GM12864 (cell line): ENCODE data around the gene HLA-DRB1.
A peak's percentile ranks its signal among the peaks of the same experiment; 100 is the strongest.
"Not testable (repeated sequence)": the region's sequence is repeated elsewhere in the genome, so short reads cannot be mapped to it uniquely, and the experiment has no call there.

Experiments
- DNase-seq: peaks from one replicate; pipeline ENCODE4 v3.0.0-alpha.2; 2011; ENCODE audit warnings: low read depth
- H3K4me3 ChIP-seq: 2 replicates; pipeline ENCODE4 v1.5.1; 2011; ENCODE audit warnings: mild to moderate bottlenecking, low read depth, low read length, control low read depth
- CTCF ChIP-seq: IDR thresholded peaks from 2 replicates; pipeline ENCODE4 v1.5.1; 2011; ENCODE audit warnings: low read depth, mild to moderate bottlenecking, moderate library complexity, low read length, control low read depth, inconsistent platforms; ENCODE audit errors: missing control alignments

Gene HLA-DRB1

DNA sequence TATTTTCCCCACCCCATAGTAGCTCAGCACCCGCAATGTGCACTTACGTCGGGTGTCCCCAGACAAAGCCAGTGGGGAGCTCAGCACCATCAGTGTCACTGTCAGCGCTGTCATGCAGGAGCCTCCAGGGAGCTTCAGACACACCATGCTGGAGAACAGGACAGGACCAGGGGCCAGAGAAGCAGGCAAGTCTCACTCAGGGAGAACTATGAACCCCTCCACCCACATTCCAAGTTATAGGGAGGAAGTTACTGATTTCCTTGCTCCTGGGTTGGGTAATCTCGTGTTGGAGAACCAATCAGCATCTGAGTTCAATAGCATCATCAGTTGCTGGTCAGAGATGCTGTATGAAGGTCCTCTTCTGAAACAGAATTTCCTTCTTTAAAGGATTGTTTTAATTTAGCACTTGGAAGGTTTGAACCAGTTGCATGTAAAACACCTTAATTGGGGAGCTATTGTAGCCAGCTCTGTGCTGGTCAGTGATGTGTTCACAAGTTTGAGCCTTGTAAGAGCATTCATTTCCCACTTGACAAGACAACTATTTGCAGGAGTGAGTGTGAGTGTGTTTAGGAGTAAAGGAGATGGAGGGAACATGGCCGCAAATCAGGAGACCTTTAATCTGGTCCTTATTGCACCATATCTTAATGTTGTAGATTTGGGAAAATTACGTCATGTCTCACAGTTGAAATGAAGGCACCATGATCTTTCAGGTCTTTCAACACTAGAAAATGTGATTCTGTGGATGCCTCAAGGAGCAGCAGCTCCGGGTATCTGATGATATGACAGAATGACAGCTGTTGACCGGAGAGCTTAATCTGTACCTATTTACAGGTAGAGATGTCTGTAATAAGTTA is at the start of gene HLA-DRB1:
HLA-DRB1 (minus strand) TSS at position 253 of the 854 bp plus-strand sequence; CDS start at position 147, 106 bp downstream.
- TF ChIP-seq CTCF, result no peak
- H3K4me3 ChIP-seq, result peak within 1 kb of the TSS; percentile 68
- peak; percentile 72 for DNase-seq

GRCh38 chr6:32638532-32639219 is 49.0 kb upstream of the HLA-DRB1 start:
- peak overlapping the region; percentile 72 for H3K4me3 ChIP-seq
- TF ChIP-seq CTCF, result peak; percentile 12
- no peak for DNase-seq

DNA sequence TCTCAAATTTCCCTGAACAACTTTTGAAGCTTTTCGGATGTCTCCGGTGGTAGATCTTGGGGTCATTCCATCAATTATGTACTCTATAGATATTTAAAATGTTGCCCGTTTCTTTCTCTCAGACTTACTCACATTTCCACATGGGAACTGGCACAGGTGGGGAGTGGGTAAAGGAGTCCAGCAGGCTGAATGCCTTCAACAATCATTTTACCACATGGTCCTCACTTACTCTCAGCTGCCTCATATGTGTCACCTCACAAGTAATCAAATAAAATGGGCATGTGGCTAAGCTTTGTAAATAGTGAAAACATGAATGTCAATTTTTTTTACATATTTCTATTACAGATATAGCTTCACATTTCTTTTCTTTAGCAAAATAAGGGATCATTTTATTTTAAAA is 48.2 kb upstream of the HLA-DRB1 start:
- DNase-seq, result no peak
- TF ChIP-seq CTCF, result no peak
- peak overlapping the region; percentile 72 for H3K4me3 ChIP-seq

GRCh38 chr6:32637219-32637880 is 47.7 kb upstream of the HLA-DRB1 start, which contains the start of gene HLA-DQA1:
HLA-DQA1 (plus strand) TSS chr6:32637406; CDS start chr6:32637459, 53 bp downstream.
- DNase-seq, result peak; percentile 89
- peak within 1 kb of the TSS; percentile 72 for H3K4me3 ChIP-seq
- no peak for TF ChIP-seq CTCF

- DNase-seq, result no peak
- no peak overlapping the region for H3K4me3 ChIP-seq
- no peak for TF ChIP-seq CTCF
Measured at GRCh38 chr6:32635526-32636123, 46.0 kb upstream of the HLA-DRB1 start.

DNA sequence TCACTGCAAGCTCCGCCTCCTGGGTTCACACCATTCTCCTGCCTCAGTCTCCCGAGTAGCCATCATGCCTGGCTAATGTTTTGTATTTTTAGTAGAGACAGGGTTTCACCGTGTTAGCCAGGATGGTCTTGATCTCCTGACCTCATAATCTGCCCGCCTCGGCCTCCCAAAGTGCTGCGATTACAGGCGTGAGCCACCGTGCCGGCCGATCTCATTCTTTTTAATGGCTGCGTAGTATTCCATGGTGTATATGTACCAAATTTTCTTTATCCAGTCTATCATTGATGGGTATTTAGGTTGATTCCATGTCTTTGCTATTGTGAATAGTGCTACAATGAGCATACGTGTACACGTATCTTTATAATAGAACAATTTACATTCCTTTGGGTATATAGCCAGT is 40.1 kb upstream of the HLA-DRB1 start:
- not testable (repeated sequence) for DNase-seq, H3K4me3 ChIP-seq

GRCh38 chr6:32627831-32628230 is 38.2 kb upstream of the HLA-DRB1 start:
- no peak for TF ChIP-seq CTCF

More at GRCh38 chr6:32627831-32628230, 38.2 kb upstream of the HLA-DRB1 start:
- DNase-seq, result no peak
- peak overlapping the region; percentile 21; the same call in 1 of the 2 replicates for H3K4me3 ChIP-seq
